Skeletal muscle tissue (tissue), 4 donors: ENCODE results near the gene TRAPPC8. TPM values are rescaled to one million over a fixed set of nuclear protein-coding genes. Genes with fewer than 3 reads are reported as not detected.
"Not testable (repeated sequence)": the region's sequence is repeated elsewhere in the genome, so short reads cannot be mapped to it uniquely, and the experiment has no call there.

Experiments used
- H3K27ac ChIP-seq: one replicate; pipeline ENCODE4 v1.7.0; 2013; ENCODE audit warnings: mild to moderate bottlenecking, low read depth, low read length, inconsistent platforms
- H3K27me3 ChIP-seq, 3 donors: one replicate each; pipeline ENCODE4 v1.7.0; 2013; ENCODE audit warnings: low read length in 3 of 3; ENCODE audit not compliant: control insufficient read depth in 3 of 3, insufficient read depth in 3 of 3
- H3K36me3 ChIP-seq, 3 donors: one replicate each; pipeline ENCODE4 v1.7.0; 2013; ENCODE audit warnings: low read length in 3 of 3; ENCODE audit not compliant: control insufficient read depth in 3 of 3, insufficient read depth in 3 of 3
- H3K4me1 ChIP-seq, 3 donors: one replicate each; pipeline ENCODE4 v1.7.0; 2013; ENCODE audit warnings: low read length in 3 of 3, mild to moderate bottlenecking in 3 of 3; ENCODE audit not compliant: control insufficient read depth in 3 of 3, insufficient read depth in 3 of 3
- H3K4me3 ChIP-seq, 3 donors: one replicate each; pipeline ENCODE4 v1.7.0; 2013; ENCODE audit warnings: low read length in 3 of 3
- H3K9ac ChIP-seq, 3 donors: one replicate each; pipeline ENCODE4 v1.7.0; 2013; ENCODE audit warnings: low read length in 3 of 3, mild to moderate bottlenecking in 3 of 3, moderate library complexity in 2 of 3, low read depth in 1 of 3
- H3K9me3 ChIP-seq, 3 donors: one replicate each; pipeline ENCODE4 v1.7.0; 2013; ENCODE audit warnings: low read length in 3 of 3; ENCODE audit not compliant: control insufficient read depth in 3 of 3
- total RNA-seq: library from RNA; depleted of rRNA; stranded (reverse); fragments of >200 nt; gene quantifications from one replicate; pipeline ENCODE4 v1.2.3, GENCODE V29; 2014
- donor health status: Osteomylitis.

TRAPPC8 gene
- total RNA-seq, 1 donor from 2014 or later, result 44.9 TPM

- Histone ChIP-seq H3K4me1 (no peaks in the 10 kb centered on the region), H3K27me3 (no peaks in the 10 kb centered on the region), H3K36me3 (no peaks in the 10 kb centered on the region), H3K4me3 (no peak overlapping the region), H3K27ac (no peak overlapping the region), H3K9me3 (peaks cover 0 to 4% (median 4%) of the 10 kb centered on the region in 3 donors), H3K9ac (no peak overlapping the region)
Observed at GRCh38 chr18:31973929-31974546, 31.1 kb upstream of the TRAPPC8 start.

- H3K9me3 ChIP-seq, result peaks cover 0 to 4% (median 4%) of the 10 kb centered on the region in 3 donors
- no peak overlapping the region for H3K9ac ChIP-seq
- H3K27me3 ChIP-seq, result no peaks in the 10 kb centered on the region
- no peak overlapping the region for H3K27ac ChIP-seq
- no peaks in the 10 kb centered on the region for H3K4me1 ChIP-seq
- H3K36me3 ChIP-seq, result no peaks in the 10 kb centered on the region
- no peak overlapping the region for H3K4me3 ChIP-seq
Observed at GRCh38 chr18:31970617-31971016, 27.7 kb upstream of the TRAPPC8 start.

GRCh38 chr18:31965316-31965970, 22.5 kb upstream of the TRAPPC8 start:
- Histone ChIP-seq H3K4me1 (no peaks in the 10 kb centered on the region), H3K4me3 (no peak overlapping the region), H3K36me3 (no peaks in the 10 kb centered on the region), H3K9me3 (no peaks in the 10 kb centered on the region), H3K27ac (no peak overlapping the region), H3K27me3 (no peaks in the 10 kb centered on the region), H3K9ac (no peak overlapping the region)

GRCh38 chr18:31957728-31958127, 14.8 kb upstream of the TRAPPC8 start:
- H3K27ac ChIP-seq, result no peak overlapping the region
- no peaks in the 10 kb centered on the region for H3K36me3 ChIP-seq
- H3K9me3 ChIP-seq, result no peaks in the 10 kb centered on the region
- H3K9ac ChIP-seq, result no peak overlapping the region
- H3K27me3 ChIP-seq, result no peaks in the 10 kb centered on the region
- H3K4me3 ChIP-seq, result no peak overlapping the region
- no peaks in the 10 kb centered on the region for H3K4me1 ChIP-seq

GRCh38 chr18:31954349-31954748, 11.4 kb upstream of the TRAPPC8 start:
- Histone ChIP-seq H3K4me1 (no peaks in the 10 kb centered on the region), H3K27me3 (no peaks in the 10 kb centered on the region), H3K9me3 (no peaks in the 10 kb centered on the region), H3K9ac (no peak overlapping the region), H3K36me3 (no peaks in the 10 kb centered on the region), H3K27ac (no peak overlapping the region), H3K4me3 (no peak overlapping the region)

GRCh38 chr18:31953699-31954098, 10.8 kb upstream of the TRAPPC8 start:
- not testable (repeated sequence) for H3K4me1 ChIP-seq, H3K4me3 ChIP-seq, H3K36me3 ChIP-seq, H3K27ac ChIP-seq, H3K9me3 ChIP-seq, H3K27me3 ChIP-seq, H3K9ac ChIP-seq

GRCh38 chr18:31952223-31952622, 9.3 kb upstream of the TRAPPC8 start:
- Histone ChIP-seq H3K36me3 (no peaks in the 10 kb centered on the region), H3K9ac (no peak overlapping the region), H3K4me3 (no peak overlapping the region), H3K27me3 (no peaks in the 10 kb centered on the region), H3K9me3 (no peaks in the 10 kb centered on the region), H3K27ac (no peak overlapping the region), H3K4me1 (no peaks in the 10 kb centered on the region)

- H3K9ac ChIP-seq, result no peak overlapping the region
- no peak overlapping the region for H3K4me3 ChIP-seq
- H3K4me1 ChIP-seq, result no peaks in the 10 kb centered on the region
- H3K27ac ChIP-seq, result no peak overlapping the region
- no peaks in the 10 kb centered on the region for H3K27me3 ChIP-seq
- no peaks in the 10 kb centered on the region for H3K36me3 ChIP-seq
- H3K9me3 ChIP-seq, result no peaks in the 10 kb centered on the region
Observed at GRCh38 chr18:31950583-31950982, 7.7 kb upstream of the TRAPPC8 start.

GRCh38 chr18:31948349-31948748, 5.4 kb upstream of the TRAPPC8 start:
- not testable (repeated sequence) for H3K9ac ChIP-seq, H3K4me1 ChIP-seq, H3K27ac ChIP-seq, H3K27me3 ChIP-seq, H3K9me3 ChIP-seq, H3K4me3 ChIP-seq, H3K36me3 ChIP-seq

GRCh38 chr18:31946305-31947046, 3.5 kb upstream of the TRAPPC8 start:
- no peak overlapping the region for H3K9ac ChIP-seq
- no peaks in the 10 kb centered on the region for H3K27me3 ChIP-seq
- no peaks in the 10 kb centered on the region for H3K9me3 ChIP-seq
- H3K36me3 ChIP-seq, result no peaks in the 10 kb centered on the region
- no peak overlapping the region for H3K4me3 ChIP-seq
- H3K27ac ChIP-seq, result no peak overlapping the region
- peaks cover 7 to 21% (median 14%) of the 10 kb centered on the region in 3 donors for H3K4me1 ChIP-seq
